ENCODE data around the gene TARDBP. TPM values are rescaled to one million over a fixed set of nuclear protein-coding genes. Genes with fewer than 3 reads are reported as not detected.
A peak's percentile ranks its signal among the peaks of the same experiment; 100 is the strongest.

TARDBP gene
- total and polyA plus RNA-seq, 9 of the 15 experiments (the other 6 are each of a cell fraction or from before 2014, with no cell fraction given), result 122 to 515 (median 243) TPM

DNA sequence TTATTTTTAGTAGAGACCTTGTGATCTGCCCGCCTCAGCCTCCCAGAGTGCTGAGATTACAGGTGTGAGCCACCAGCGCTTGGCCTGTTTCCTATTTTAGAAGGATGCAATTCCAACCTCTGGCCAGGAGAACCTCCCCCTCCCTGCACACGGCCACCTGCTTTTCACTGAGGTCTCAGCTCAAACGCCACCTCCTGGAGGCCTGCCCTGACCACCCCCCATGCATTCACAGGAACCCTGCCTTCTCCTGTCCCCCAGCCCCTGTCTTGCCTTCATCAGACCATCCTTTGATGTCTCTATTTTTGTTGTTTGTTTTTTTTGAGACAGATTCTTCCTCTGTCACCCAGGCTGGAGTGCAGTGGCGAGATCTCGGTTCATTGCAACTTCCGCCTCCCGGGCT lies 45.0 kb downstream of the TARDBP start:
- Histone ChIP-seq H3K4me1 (replicated peaks in 1 of 2; ENCODE audit: control insufficient read depth in 2 of 2, insufficient read depth in 2 of 2, low read length in 2 of 2) (peaks cover 8 to 75% of the 10 kb centered on the region in 2 experiments; a peak in 4 of 5 replicates), H3K9ac (ENCODE audit: insufficient read depth in 1 of 2, low read depth in 2 of 2, low read length in 2 of 2) (peak overlapping the region in 1 of 2 experiments; percentile 70; a peak in 2 of 4 replicates), H3K36me3 (ENCODE audit: control insufficient read depth, insufficient read depth, low read length) (peaks cover 53% of the 10 kb centered on the region; the same call in 2 of the 3 replicates), H2AFZ (ENCODE audit: low read depth, low read length) (no peak overlapping the region), H3K9me1 (ENCODE audit: control insufficient read depth, insufficient read depth, low read length) (peaks cover 4% of the 10 kb centered on the region), H3K4me3 (no peak overlapping the region), H3K9me3 (replicated peaks; ENCODE audit: control insufficient read depth, insufficient read depth, low read depth, low read length) (no peaks in the 10 kb centered on the region), H4K20me1 (replicated peaks; ENCODE audit: control insufficient read depth, insufficient read depth, low read length) (peaks cover 14% of the 10 kb centered on the region), H3K27ac (ENCODE audit: extremely low read depth, low read depth, low read length) (no peak overlapping the region; the same call in 2 of the 3 replicates), H3K4me2 (ENCODE audit: insufficient read depth, low read length) (no peak overlapping the region), H3K79me2 (ENCODE audit: control insufficient read depth, insufficient read depth, low read length) (peaks cover 44% of the 10 kb centered on the region), H3K27me3 (ENCODE audit: control insufficient read depth in 2 of 2, insufficient read depth in 2 of 2, low read length in 2 of 2) (no peaks in the 10 kb centered on the region)
- DNase-seq (ENCODE audit: extremely low read depth in 1 of 4, low spot score in 3 of 4) (no peak), ATAC-seq (no peak), FAIRE-seq (no peak)
- no TSS peak for BruUV-seq (replicated peaks)
- ChIA-PET CTCF (ENCODE audit: low intra/inter-chr PET ratio) (no interaction called here), POLR2A (no interaction called here)
- intact Hi-C loops (cut with micrococcal nuclease) (no loop called here), in situ Hi-C loops (cut with MboI) (no loop called here)
- TF ChIP-seq POLR2B (IDR thresholded peaks at IDR 0.05; ENCODE audit: low read depth, partially characterized antibody), result no peak
- peak; percentile 84 for TF ChIP-seq ZFP36 (IDR thresholded peaks at IDR 0.05; ENCODE audit: low read depth, low read length, partially characterized antibody)
- WGBS (ENCODE audit: insufficient coverage, low coverage, missing lambda C conversion rate), result 92% methylated on average over 7 of the region's 8 CpGs

- Histone ChIP-seq H3K4me2 (ENCODE audit: insufficient read depth, low read length) (no peak overlapping the region), H3K9ac (ENCODE audit: insufficient read depth in 1 of 2, low read depth in 2 of 2, low read length in 2 of 2) (peak overlapping the region in 1 of 2 experiments; percentile 82; a peak in 2 of 4 replicates), H4K20me1 (replicated peaks; ENCODE audit: control insufficient read depth, insufficient read depth, low read length) (peaks cover 14% of the 10 kb centered on the region), H3K36me3 (ENCODE audit: control insufficient read depth, insufficient read depth, low read length) (peaks cover 57% of the 10 kb centered on the region; the same call in 2 of the 3 replicates), H3K9me1 (ENCODE audit: control insufficient read depth, insufficient read depth, low read length) (peaks cover 3% of the 10 kb centered on the region), H3K27ac (ENCODE audit: extremely low read depth, low read depth, low read length) (no peak overlapping the region), H3K27me3 (ENCODE audit: control insufficient read depth in 2 of 2, insufficient read depth in 2 of 2, low read length in 2 of 2) (no peaks in the 10 kb centered on the region), H3K4me1 (replicated peaks in 1 of 2; ENCODE audit: control insufficient read depth in 2 of 2, insufficient read depth in 2 of 2, low read length in 2 of 2) (peaks cover 8 to 70% of the 10 kb centered on the region in 2 experiments; a peak in 4 of 5 replicates), H3K9me3 (replicated peaks; ENCODE audit: control insufficient read depth, insufficient read depth, low read depth, low read length) (no peaks in the 10 kb centered on the region), H3K4me3 (no peak overlapping the region), H2AFZ (ENCODE audit: low read depth, low read length) (no peak overlapping the region), H3K79me2 (ENCODE audit: control insufficient read depth, insufficient read depth, low read length) (peaks cover 44% of the 10 kb centered on the region)
- WGBS (ENCODE audit: insufficient coverage, low coverage, missing lambda C conversion rate), result 86% methylated on average over 14 of the region's 14 CpGs
- no peak for ATAC-seq
- DNase-seq (ENCODE audit: extremely low read depth in 1 of 4, low spot score in 3 of 4), result no peak
- ChIA-PET CTCF (ENCODE audit: low intra/inter-chr PET ratio) (no interaction called here), POLR2A (interaction anchor here (0.6 kb wide), 1 partner anchor 131 kb away, joined by 3 read pairs; the partner anchor contains the start of gene ANGPTL7)
- no TSS peak for BruUV-seq (replicated peaks)
- intact Hi-C loops (cut with micrococcal nuclease) (no loop called here), in situ Hi-C loops (cut with MboI) (no loop called here)
- no peak for TF ChIP-seq RBM22 (IDR thresholded peaks at IDR 0.05; ENCODE audit: low read depth, low read length, poor library complexity, severe bottlenecking)
- TF ChIP-seq RBM39 (optimal IDR thresholded peaks at IDR 0.05; ENCODE audit: low read depth, low read length), result no peak
- no peak for TF ChIP-seq ARHGAP35 (IDR thresholded peaks at IDR 0.05; ENCODE audit: partially characterized antibody)
- no peak for TF ChIP-seq MIER1 (IDR thresholded peaks at IDR 0.05; ENCODE audit: low read depth)
- TF ChIP-seq BRCA1 (IDR thresholded peaks at IDR 0.05), result no peak
- peak; percentile 67; the same call in 1 of the 2 replicates for TF ChIP-seq BRCA1 (CRISPR knock-in tag; IDR thresholded peaks at IDR 0.05)
- FAIRE-seq, result no peak
Observed at GRCh38 chr1:11058026-11058425, 45.6 kb downstream of the TARDBP start.

All from K562 (cell line).